Measurements from ENCODE around the gene HCN3. TPM values are rescaled to one million over a fixed set of nuclear protein-coding genes. Genes with fewer than 3 reads are reported as not detected.

HCN3 gene
- total RNA-seq, 2 experiments from 2014 or later = 5.0 to 6.7 TPM

GRCh38 chr1:155260276-155260675 lies 17.0 kb upstream of the HCN3 start:
- H3K27me3 Mint-ChIP-seq = no peaks in the 10 kb centered on the region
- H3K36me3 Mint-ChIP-seq = peaks cover 16% of the 10 kb centered on the region
- H3K27ac Mint-ChIP-seq = no peak overlapping the region
- DNase-seq (no peak), ATAC-seq (ENCODE audit: low read depth) (no peak)
- no peaks in the 10 kb centered on the region for H3K9me3 Mint-ChIP-seq
- no peak overlapping the region for H3K4me3 Mint-ChIP-seq
- POLR2A ChIA-PET = interaction anchor here (1.3 to 4.4 kb wide), 5 partner anchors 9 to 62 kb away, joined by 4 to 35 read pairs (median 8); partner anchors contain the start of gene CLK2
- H3K4me1 Mint-ChIP-seq = peaks cover 38% of the 10 kb centered on the region

DNA sequence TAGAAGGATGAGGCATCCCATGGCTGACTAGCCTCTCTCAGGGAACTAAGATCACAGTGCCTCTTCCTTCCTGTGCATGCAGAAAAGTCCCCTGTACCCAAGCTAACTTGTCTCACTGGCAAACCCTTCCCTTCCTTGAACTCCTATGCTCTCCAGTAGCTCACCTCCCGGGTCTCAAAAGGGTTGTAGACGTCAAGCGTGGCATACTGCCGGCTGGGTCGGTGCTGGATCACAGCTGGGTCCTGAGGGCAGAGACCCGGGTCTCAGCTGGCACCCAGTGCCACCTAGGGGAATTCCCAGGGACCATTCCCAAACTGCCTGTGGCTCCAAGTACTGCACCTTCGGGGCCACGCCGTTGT lies 15.8 kb upstream of the HCN3 start:
- H3K9me3 Mint-ChIP-seq = no peaks in the 10 kb centered on the region
- no peaks in the 10 kb centered on the region for H3K27me3 Mint-ChIP-seq
- peak overlapping the region; percentile 93 for H3K27ac Mint-ChIP-seq
- ATAC-seq (ENCODE audit: low read depth) (peak; percentile 30), DNase-seq (no peak)
- POLR2A ChIA-PET = interaction anchor here (1.0 to 4.4 kb wide), 14 partner anchors 10 to 301 kb away, joined by 3 to 35 read pairs (median 6); partner anchors contain the start of genes ASH1L, CLK2 and FDPS
- peak overlapping the region; percentile 97 for H3K4me3 Mint-ChIP-seq
- peaks cover 35% of the 10 kb centered on the region for H3K4me1 Mint-ChIP-seq
- peaks cover 22% of the 10 kb centered on the region for H3K36me3 Mint-ChIP-seq

DNA sequence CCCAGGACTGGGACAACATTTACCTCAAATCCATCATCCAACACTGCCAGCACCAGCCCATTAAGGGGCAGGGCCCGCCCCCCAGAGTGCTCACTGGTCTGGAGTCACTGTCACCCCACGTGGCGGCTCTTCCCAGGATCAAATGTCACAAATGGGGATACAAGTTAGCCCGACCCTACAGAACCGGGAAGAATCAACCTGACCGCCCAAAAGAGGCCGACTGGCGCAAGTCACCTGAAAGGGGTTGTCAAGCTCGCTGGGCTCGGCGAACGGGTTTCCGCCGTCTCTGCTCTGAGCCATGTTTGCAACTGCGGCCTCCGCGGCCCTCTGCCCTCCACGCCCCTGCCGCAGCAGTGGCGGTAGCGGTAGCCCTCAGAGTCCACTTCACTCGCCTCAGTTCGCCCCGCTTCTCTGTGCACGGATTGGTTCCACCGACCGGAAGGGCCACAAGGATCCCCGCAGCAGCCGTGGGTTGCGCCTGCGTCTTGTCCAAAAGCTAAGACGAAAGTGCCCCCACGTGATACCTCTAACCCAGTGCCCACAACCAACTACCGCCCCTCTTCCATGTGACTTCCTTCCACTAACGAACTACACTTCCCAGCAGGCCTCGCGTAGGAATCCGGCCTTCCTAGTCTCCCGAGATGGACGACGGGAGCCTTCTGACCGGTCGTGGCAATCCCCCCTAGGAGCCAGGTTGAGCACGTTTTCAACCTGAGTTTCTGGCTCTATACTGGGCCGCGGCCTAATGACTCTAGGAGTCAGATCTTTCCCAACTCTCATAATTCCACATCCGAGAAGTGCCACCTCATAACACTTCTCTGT lies 15.2 kb upstream of the HCN3 start, which contains the start of gene SCAMP3:
SCAMP3 (minus strand) TSS at position 509 of the 822 bp plus-strand sequence; CDS start at position 300, 209 bp downstream.
- H3K4me1 Mint-ChIP-seq = peaks cover 35% of the 10 kb centered on the region
- H3K4me3 Mint-ChIP-seq = peak within 1 kb of the TSS; percentile 97
- peak; percentile 81 for DNase-seq
- peaks cover 22% of the 10 kb centered on the region for H3K36me3 Mint-ChIP-seq
- H3K27me3 Mint-ChIP-seq = no peaks in the 10 kb centered on the region
- H3K27ac Mint-ChIP-seq = peak within 1 kb of the TSS; percentile 93
- POLR2A ChIA-PET = interaction anchor here (0.8 to 4.4 kb wide), 15 partner anchors 9 to 301 kb away, joined by 3 to 35 read pairs (median 5); partner anchors contain the start of genes ASH1L, CLK2 and FDPS
- ATAC-seq (ENCODE audit: low read depth) = peak; percentile 96
- H3K9me3 Mint-ChIP-seq = no peaks in the 10 kb centered on the region

GRCh38 chr1:155263067-155263466 lies 14.2 kb upstream of the HCN3 start:
- no peak overlapping the region for H3K4me3 Mint-ChIP-seq
- H3K27ac Mint-ChIP-seq = no peak overlapping the region
- H3K4me1 Mint-ChIP-seq = peaks cover 35% of the 10 kb centered on the region
- H3K27me3 Mint-ChIP-seq = no peaks in the 10 kb centered on the region
- DNase-seq (no peak), ATAC-seq (ENCODE audit: low read depth) (no peak)
- peaks cover 22% of the 10 kb centered on the region for H3K36me3 Mint-ChIP-seq
- POLR2A ChIA-PET = interaction anchor here (0.8 to 1.5 kb wide), 3 partner anchors 8 to 61 kb away, joined by 3 to 9 read pairs (median 4); partner anchors contain the start of genes CLK2 and ENTREP3
- H3K9me3 Mint-ChIP-seq = no peaks in the 10 kb centered on the region

GRCh38 chr1:155266553-155266952 lies 10.7 kb upstream of the HCN3 start:
- no peak overlapping the region for H3K4me3 Mint-ChIP-seq
- H3K36me3 Mint-ChIP-seq = peaks cover 22% of the 10 kb centered on the region
- no peaks in the 10 kb centered on the region for H3K9me3 Mint-ChIP-seq
- ATAC-seq (ENCODE audit: low read depth) = no peak
- peak overlapping the region; percentile 60 for H3K27ac Mint-ChIP-seq
- no peaks in the 10 kb centered on the region for H3K27me3 Mint-ChIP-seq
- DNase-seq = no peak
- POLR2A ChIA-PET = interaction anchor here (1.1 to 1.2 kb wide), 2 partner anchors 57 to 296 kb away, joined by 3 to 4 read pairs; partner anchors contain the start of gene ASH1L
- H3K4me1 Mint-ChIP-seq = peaks cover 28% of the 10 kb centered on the region

GRCh38 chr1:155267373-155267772 lies 9.9 kb upstream of the HCN3 start:
- Mint-ChIP-seq H3K4me3 (no peak overlapping the region), H3K27me3 (no peaks in the 10 kb centered on the region), H3K36me3 (peaks cover 25% of the 10 kb centered on the region), H3K27ac (no peak overlapping the region), H3K9me3 (no peaks in the 10 kb centered on the region), H3K4me1 (peaks cover 27% of the 10 kb centered on the region)
- no peak for DNase-seq
- POLR2A ChIA-PET = interaction anchor here (0.8 kb wide), 1 partner anchor 57 kb away, joined by 3 read pairs; no protein-coding TSS in a partner anchor
- ATAC-seq (ENCODE audit: low read depth) = no peak

GRCh38 chr1:155268630-155269029 lies 8.6 kb upstream of the HCN3 start:
- no peak for ATAC-seq (ENCODE audit: low read depth)
- no peak overlapping the region for H3K27ac Mint-ChIP-seq

DNA sequence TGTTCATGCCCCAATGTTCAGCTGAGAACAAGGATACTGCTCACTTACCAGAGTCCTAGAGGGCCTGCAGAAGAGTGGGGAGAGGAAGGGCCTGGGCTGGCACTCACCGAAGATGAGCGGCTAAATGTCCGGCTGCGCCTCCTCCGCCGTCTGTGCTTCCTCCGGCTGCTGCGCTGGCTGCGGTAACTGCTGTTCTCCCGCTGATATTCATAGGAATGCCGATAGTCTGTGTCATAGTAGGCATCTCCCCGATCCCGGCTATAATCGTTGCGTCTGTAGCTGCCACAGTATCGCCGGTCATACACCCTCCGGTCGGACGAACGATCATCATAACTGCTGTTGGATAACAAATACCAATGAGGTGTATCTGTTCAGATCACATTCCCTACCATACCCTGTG lies 7.9 kb upstream of the HCN3 start:
- Mint-ChIP-seq H3K27me3 (no peaks in the 10 kb centered on the region), H3K36me3 (peaks cover 26% of the 10 kb centered on the region), H3K4me3 (no peak overlapping the region), H3K27ac (no peak overlapping the region), H3K9me3 (no peaks in the 10 kb centered on the region), H3K4me1 (peaks cover 22% of the 10 kb centered on the region)
- DNase-seq (no peak), ATAC-seq (ENCODE audit: low read depth) (no peak)
- POLR2A ChIA-PET = interaction anchor here (0.6 kb wide), 1 partner anchor 12 kb away, joined by 3 read pairs; no protein-coding TSS in a partner anchor

More at GRCh38 chr1:155268630-155269029, 8.6 kb upstream of the HCN3 start:
- no peak for DNase-seq
- Mint-ChIP-seq H3K4me3 (no peak overlapping the region), H3K27me3 (no peaks in the 10 kb centered on the region), H3K9me3 (no peaks in the 10 kb centered on the region), H3K4me1 (peaks cover 22% of the 10 kb centered on the region), H3K36me3 (peaks cover 29% of the 10 kb centered on the region)
- POLR2A ChIA-PET = no interaction called here

DNA sequence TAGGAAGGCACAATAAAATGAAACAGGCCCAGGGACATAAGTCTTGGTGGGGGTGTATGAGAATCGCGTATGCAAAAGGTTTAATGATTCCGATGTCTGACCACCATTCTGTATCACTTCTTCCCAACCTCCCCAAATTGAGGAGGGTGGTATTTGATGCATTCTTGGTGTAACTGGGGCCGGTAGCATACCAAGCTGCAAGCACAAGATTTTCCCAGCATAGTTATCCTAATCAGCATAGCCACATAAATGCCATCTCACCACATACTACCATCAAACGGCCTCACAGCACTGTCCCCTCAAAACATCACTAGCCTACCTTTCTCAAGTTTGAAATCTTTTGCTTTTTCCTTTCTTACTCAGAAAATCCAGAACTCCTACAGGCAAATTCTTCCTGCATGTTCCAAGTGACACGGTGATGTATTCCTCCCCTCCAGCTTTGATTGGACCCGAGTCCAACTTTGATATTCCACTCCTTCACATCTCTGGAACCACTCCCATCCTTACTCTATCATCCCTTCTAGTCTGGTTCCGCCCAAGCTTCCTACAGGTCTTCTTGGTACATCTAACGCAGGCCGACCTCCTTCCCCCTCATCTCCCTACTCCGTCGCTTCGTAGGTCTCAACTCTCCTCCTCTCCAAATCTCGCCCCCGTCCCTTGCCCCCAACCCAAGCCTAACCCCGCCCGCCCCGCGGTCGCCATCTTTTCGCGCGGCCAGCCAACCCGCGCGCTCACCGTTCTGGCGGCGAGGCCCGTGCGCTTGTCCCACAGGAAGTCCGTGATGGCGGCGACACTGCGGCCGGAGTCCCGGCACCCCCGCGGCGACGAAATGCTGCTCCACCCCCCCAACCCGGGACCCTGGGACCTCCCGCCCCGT lies 4.6 kb upstream of the HCN3 start:
- Mint-ChIP-seq H3K27me3 (no peaks in the 10 kb centered on the region), H3K4me1 (peaks cover 30% of the 10 kb centered on the region), H3K27ac (peak overlapping the region; percentile 92), H3K36me3 (peaks cover 17% of the 10 kb centered on the region), H3K9me3 (no peaks in the 10 kb centered on the region), H3K4me3 (peak overlapping the region; percentile 97)
- POLR2A ChIA-PET = interaction anchor here (0.6 to 3.2 kb wide), 14 partner anchors 8 to 51 kb away, joined by 3 to 34 read pairs (median 6); partner anchors contain the start of genes ENTREP3, FDPS and SCAMP3
- no peak for DNase-seq
- peak; percentile 31 for ATAC-seq (ENCODE audit: low read depth)

GRCh38 chr1:155273343-155274245 lies 3.7 kb upstream of the HCN3 start, which contains the start of gene CLK2:
Gene CLK2 (minus strand): TSS chr1:155273504. CDS start chr1:155270977, 2,527 bp downstream.
- peaks cover 32% of the 10 kb centered on the region for H3K4me1 Mint-ChIP-seq
- H3K27ac Mint-ChIP-seq = peak within 1 kb of the TSS; percentile 93
- H3K4me3 Mint-ChIP-seq = peak within 1 kb of the TSS; percentile 97
- no peaks in the 10 kb centered on the region for H3K27me3 Mint-ChIP-seq
- ATAC-seq (ENCODE audit: low read depth) (peak; percentile 84), DNase-seq (peak; percentile 95)
- POLR2A ChIA-PET = interaction anchor here (0.6 to 3.2 kb wide), 16 partner anchors 9 to 66 kb away, joined by 3 to 34 read pairs (median 6); partner anchors contain the start of genes ENTREP3, FDPS and SCAMP3
- peaks cover 17% of the 10 kb centered on the region for H3K36me3 Mint-ChIP-seq
- no peaks in the 10 kb centered on the region for H3K9me3 Mint-ChIP-seq

DNA sequence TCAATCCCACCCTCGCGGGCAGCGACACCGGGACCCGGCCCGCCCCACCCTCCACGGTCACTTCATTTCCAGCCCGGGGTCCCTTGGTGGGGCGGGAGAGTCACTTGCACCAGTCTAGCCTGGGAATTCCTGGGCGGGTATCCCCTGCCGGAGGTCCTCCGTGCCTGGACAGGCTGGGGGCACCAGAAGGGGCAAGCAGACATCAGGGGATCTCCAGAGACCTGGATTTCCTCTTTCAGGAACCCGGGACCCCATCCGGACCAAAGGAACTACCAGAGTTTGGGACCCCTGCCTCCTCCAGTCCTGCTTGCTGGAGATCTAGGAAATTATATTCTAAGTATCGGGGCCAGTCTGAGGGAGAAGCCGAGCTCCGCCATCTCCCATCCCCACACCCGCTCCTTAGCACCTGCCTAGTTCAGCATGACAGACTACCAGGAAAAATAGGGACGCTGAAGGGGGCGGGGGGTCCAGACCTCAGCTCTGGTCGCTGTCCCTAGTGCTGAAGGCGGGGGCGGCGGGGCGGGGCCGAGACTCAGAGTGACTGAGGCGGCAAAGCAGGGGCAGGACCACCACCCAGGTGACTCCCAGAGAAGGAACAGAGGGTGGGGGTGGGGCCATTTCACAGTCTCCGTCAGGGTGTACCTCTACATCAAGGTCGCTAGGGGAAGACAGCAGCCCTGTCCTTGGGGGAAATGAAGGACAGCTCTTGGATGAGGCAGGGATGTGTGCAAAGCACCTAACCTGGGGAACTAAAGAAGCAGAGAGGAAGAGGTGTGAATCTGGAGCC lies 832 bp downstream of the HCN3 start:
- POLR2A ChIA-PET = interaction anchor here (0.6 to 1.3 kb wide), 3 partner anchors 29 to 213 kb away, joined by 3 to 5 read pairs (median 3); no protein-coding TSS in a partner anchor
- no peaks in the 10 kb centered on the region for H3K9me3 Mint-ChIP-seq
- DNase-seq (peak; percentile 74), ATAC-seq (ENCODE audit: low read depth) (peak; percentile 24)
- no peaks in the 10 kb centered on the region for H3K36me3 Mint-ChIP-seq
- H3K4me1 Mint-ChIP-seq = peaks cover 18% of the 10 kb centered on the region
- H3K4me3 Mint-ChIP-seq = peak overlapping the region; percentile 75
- no peaks in the 10 kb centered on the region for H3K27me3 Mint-ChIP-seq
- no peak overlapping the region for H3K27ac Mint-ChIP-seq

Data from activated naive CD8-positive, alpha-beta T cell treated with anti-CD3 and anti-CD28 coated beads, Interleukin-2, amount 10 ng/mL, durations not matched to agents 7 days and 5 days (primary cell).